ENCODE data around the gene TPPP2.

TPPP2 gene

GRCh38 chr14:21017528-21018245 lies 12.3 kb upstream of the TPPP2 start:
- no peak for DNase-seq (ENCODE audit: low spot score)

- no peak for DNase-seq (ENCODE audit: low spot score)
These were observed 11.7 kb upstream of the TPPP2 start for GRCh38 chr14:21018286-21018685.

- DNase-seq (ENCODE audit: low spot score) = no peak
These were observed 11.2 kb upstream of the TPPP2 start for GRCh38 chr14:21018781-21019180.

- no peak for DNase-seq (ENCODE audit: low spot score)
These were observed 10.7 kb upstream of the TPPP2 start for GRCh38 chr14:21019366-21019765.

GRCh38 chr14:21020977-21021545 lies 9.0 kb upstream of the TPPP2 start:
- DNase-seq (ENCODE audit: low spot score) = no peak

- DNase-seq (ENCODE audit: low spot score) = no peak
These were observed 7.3 kb upstream of the TPPP2 start for GRCh38 chr14:21022686-21023085.

- DNase-seq (ENCODE audit: low spot score) = no peak
These were observed 6.8 kb upstream of the TPPP2 start for GRCh38 chr14:21023174-21023573.

GRCh38 chr14:21023817-21024584 lies 6.0 kb upstream of the TPPP2 start:
- DNase-seq (ENCODE audit: low spot score) = no peak

- DNase-seq (ENCODE audit: low spot score) = peak; percentile 83
These were observed 5.2 kb upstream of the TPPP2 start, which contains the start of gene NDRG2 for GRCh38 chr14:21024585-21025370. Gene NDRG2 (minus strand): TSS chr14:21025061. CDS start chr14:21023315, 1,746 bp downstream.

GRCh38 chr14:21025371-21026273 lies 4.4 kb upstream of the TPPP2 start:
- DNase-seq (ENCODE audit: low spot score) = peak; percentile 73

- DNase-seq (ENCODE audit: low spot score) = no peak
These were observed 3.6 kb upstream of the TPPP2 start for GRCh38 chr14:21026274-21026987.

GRCh38 chr14:21026988-21027315 lies 3.1 kb upstream of the TPPP2 start:
- no peak for DNase-seq (ENCODE audit: low spot score)

- no peak for DNase-seq (ENCODE audit: low spot score)
These were observed 514 bp downstream of the TPPP2 start for GRCh38 chr14:21030531-21030930.

- no peak for DNase-seq (ENCODE audit: low spot score)
These were observed 2.5 kb downstream of the TPPP2 start for GRCh38 chr14:21032326-21033132.

GRCh38 chr14:21033133-21033698 lies 3.2 kb downstream of the TPPP2 start:
- no peak for DNase-seq (ENCODE audit: low spot score)

GRCh38 chr14:21034707-21035106 lies 4.7 kb downstream of the TPPP2 start, which contains the start of gene RNASE13:
Gene RNASE13 (minus strand): TSS chr14:21034807. CDS start chr14:21034288, 519 bp downstream.
- DNase-seq (ENCODE audit: low spot score) = no peak

GRCh38 chr14:21036751-21037150 lies 6.7 kb downstream of the TPPP2 start:
- DNase-seq (ENCODE audit: low spot score) = no peak

GRCh38 chr14:21037156-21037555 lies 7.1 kb downstream of the TPPP2 start:
- peak; percentile 26 for DNase-seq (ENCODE audit: low spot score)
